RCC 7860 (cell line): ENCODE measurements around the gene MSRB1.
"Not testable (repeated sequence)": the region's sequence is repeated elsewhere in the genome, so short reads cannot be mapped to it uniquely, and the experiment has no call there.

Experiments
- DNase-seq: peaks from one replicate; pipeline ENCODE4 v3.0.0-alpha.2; 2015; ENCODE audit warnings: low spot score
- FAIRE-seq: peaks from 2 replicates; lab custom pipeline; 2012; peaks lifted over from hg19 to GRCh38; lab: Jason Lieb, UNC

The MSRB1 gene

GRCh38 chr16:1941162-1942046, 1.6 kb downstream of the MSRB1 start:
- DNase-seq: peak; percentile 82
- FAIRE-seq: peak; percentile 31

DNA sequence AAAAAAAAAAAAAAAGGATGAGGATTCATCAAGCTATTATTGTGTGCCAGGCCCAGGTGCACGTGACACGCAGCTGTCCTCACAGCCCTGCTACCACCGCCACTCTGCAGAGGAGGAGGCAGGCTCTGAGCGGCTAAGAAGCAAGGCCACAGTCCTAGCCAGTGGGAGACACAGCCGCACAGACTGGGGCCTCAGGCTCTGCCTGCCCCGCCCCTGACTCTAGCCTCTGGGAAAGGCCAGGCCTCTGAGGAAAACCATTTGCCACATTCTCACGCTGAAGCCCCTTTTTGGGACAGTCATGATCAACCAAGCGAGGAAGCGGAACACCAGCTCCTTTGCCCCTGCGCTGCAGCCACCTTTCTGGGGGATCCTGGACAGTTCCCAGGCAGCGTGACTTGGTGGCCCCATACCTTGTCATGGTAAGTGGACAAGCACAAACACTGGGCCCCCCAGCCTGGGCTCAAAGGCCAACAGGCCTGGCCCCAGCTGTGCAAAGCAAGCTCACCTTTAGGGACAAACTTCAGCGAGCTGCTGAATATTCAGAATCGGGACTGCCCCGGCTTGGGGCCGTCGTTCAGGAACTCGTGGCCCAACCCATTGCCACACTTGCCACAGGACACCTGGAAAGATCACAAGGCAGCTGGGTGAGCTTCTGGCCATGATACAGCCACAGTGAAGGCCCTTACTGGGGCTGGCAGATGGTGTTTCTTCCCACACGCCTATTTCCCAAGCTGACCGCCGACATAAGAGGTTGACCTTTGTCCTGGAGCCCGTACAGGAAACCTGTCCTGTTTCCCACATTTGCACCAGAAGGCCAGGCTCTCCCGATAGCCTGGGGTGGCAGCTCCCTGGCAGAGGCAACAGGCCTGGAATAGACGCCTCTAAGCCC, 2.5 kb downstream of the MSRB1 start:
- no peak for FAIRE-seq
- DNase-seq: no peak

GRCh38 chr16:1939833-1940232, 3.2 kb downstream of the MSRB1 start:
- not testable (repeated sequence) for FAIRE-seq, DNase-seq

DNA sequence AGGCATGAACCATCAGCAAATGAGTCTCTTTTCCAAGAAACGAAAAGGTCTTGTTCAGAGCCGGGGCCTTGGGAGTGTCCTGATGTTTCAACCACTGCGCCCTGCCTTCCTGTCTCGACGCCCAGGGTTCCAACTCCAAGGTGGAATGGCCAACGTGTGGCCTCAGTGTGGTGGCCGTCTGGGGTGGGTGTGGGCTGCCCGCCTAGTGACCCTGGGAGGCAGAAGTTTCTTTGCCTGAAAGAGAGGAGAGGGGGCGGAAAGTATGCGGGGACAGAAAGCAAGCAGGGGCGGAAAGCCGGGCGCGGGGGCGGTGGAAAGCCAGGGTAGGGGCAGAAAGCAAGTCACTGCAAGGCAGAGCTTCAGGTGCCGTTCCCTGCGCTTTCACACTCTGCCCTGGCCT, 4.1 kb downstream of the MSRB1 start:
- no peak for DNase-seq
- FAIRE-seq: no peak

DNA sequence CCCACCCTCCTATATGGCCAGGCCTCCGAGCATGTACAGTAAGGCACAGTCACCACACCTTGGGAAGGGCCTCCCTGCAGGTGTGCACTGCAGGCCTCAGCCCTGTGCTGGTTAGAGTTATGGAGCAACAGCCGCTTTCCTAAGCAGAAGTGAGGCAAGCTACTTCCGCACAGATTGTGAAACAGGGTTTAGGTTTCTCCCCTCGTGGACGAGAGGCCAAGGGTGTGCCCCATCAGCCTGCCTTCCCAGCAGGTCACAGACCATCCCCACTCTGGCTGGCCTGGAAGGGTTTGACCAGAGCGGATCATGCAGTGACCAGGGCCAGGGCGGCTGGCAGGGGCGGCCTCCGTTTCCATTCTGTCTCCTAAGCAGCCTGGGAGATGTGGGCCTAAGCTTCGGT, 4.7 kb downstream of the MSRB1 start:
- no peak for DNase-seq
- FAIRE-seq: no peak

DNA sequence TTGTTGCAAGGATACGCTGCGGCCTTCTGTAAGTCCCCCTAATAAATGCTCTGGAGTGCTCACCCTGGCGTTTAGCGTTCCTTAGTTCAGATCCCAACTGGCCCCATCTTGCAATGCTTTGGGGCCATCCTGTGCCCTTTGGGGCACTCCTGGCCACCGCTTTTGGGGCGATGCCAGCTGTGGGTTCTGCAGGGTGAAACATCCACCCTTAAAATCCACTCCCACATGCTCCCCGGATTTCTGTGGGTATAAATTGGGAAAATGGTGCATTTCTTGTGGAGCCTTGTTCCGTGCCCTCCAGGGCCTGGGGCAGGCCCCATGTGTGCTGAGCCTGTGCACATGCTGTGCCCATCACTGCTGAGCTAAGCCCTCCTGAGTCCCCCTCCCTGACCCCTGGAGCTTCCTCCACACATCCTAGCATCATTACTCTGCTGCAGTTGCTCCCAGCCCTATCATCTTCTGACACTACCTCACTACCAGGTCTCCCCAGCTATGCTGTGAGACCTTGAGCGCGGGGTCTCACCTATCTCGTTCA, 6.0 kb downstream of the MSRB1 start:
- FAIRE-seq (no peak), DNase-seq (no peak)

- DNase-seq: no peak
- no peak for FAIRE-seq
These were observed 9.8 kb downstream of the MSRB1 start for GRCh38 chr16:1933097-1933661.

DNA sequence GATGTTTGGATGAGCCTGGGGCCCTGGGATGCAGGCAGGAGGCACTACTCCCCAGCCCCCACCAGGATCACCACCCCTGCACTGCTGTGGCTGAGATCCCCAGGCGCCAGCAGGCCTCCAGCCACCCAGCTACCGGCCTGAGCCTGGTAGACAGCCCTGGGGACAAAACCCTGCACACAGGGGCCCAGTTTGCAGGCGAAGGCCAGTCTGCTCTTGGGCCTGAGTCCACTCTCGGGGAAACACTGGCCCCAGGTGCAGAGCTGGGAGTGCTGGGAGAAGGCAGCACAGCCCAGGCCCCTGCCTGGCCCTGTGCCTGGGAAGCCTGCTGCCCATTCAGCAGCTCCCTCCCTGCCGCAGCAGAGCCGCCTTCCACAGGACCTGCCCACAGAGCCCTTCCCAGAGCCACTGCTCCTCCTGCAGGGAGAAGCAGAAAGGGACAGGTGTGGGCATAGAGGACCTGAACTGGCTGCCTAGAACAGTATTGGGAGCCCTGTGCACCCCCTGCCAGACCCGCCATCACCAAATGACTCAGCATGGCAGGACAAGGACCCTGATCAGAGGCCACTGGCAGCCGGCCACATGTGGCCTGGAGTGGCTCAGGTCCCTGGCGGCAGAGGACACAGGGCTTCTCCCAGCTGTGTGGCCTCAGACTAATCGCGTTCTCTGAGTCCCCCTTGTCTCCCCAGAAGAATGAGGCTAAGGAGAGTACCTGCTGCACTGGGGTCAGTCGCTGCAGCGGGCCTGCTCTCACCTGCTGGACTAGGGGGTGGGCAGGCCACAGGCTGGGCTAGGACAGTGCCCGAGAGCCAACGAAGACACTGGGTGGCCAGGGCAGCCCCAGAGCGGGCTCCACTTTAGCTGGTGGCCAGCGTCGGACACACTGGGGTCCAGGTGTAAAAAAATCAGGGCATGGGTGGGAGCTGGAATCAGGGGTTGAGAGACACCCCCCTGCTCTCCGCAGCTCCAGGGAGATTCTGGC, 10.7 kb downstream of the MSRB1 start:
- FAIRE-seq (no peak), DNase-seq (no peak)

DNA sequence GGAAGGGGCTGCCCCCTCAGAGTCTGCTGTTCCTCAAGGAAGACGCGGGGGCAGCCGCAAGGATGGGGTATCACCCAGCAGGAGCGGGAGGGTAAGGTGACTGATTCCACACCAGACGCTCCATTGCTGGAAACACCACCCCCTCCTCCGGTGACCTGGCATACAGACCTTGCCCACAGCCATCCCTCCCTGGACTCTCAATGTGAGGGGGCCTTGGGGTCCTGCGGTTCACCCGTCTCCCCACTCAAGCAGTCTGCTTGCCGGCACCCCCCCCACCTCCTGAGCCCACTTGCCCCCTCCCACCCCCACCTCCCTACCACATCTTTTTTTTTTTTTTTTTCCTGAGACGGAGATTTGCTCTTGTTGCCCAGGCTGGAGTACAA, 12.7 kb downstream of the MSRB1 start:
- no peak for FAIRE-seq
- DNase-seq: no peak

GRCh38 chr16:1929578-1930337, 13.2 kb downstream of the MSRB1 start:
- DNase-seq: peak; percentile 62

DNA sequence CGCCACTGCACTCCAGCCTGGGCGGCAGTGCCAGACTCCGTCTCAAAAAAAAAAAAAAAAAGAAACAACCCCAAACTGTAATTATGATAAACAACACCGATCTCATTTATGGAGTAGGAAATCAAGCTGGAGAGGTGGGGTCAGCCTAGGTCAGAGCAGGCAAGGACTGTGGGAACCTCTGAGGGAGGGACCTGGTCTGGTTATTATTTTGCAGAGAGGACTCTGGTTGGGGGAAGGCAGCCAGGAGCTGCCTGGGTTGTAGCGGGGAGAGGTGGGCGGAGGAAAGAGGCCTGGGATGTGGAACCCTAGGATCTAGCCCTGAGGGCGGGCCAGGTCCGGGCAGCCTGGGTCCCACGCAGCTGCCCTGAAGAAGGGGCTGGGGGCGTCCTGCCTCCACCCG, 13.9 kb downstream of the MSRB1 start:
- DNase-seq (no peak), FAIRE-seq (no peak)

More at GRCh38 chr16:1929578-1930337, 13.2 kb downstream of the MSRB1 start:
- no peak for FAIRE-seq

GRCh38 chr16:1926271-1926670, 16.7 kb downstream of the MSRB1 start:
- FAIRE-seq (no peak), DNase-seq (no peak)

- no peak for FAIRE-seq
These were observed 18.9 kb downstream of the MSRB1 start for GRCh38 chr16:1924095-1924494.

GRCh38 chr16:1923299-1924034, 19.5 kb downstream of the MSRB1 start:
- DNase-seq (peak; percentile 28), FAIRE-seq (no peak)

More at GRCh38 chr16:1924095-1924494, 18.9 kb downstream of the MSRB1 start:
- DNase-seq: no peak

- DNase-seq: no peak
- no peak for FAIRE-seq
These were observed 20.6 kb downstream of the MSRB1 start for GRCh38 chr16:1922357-1922756.

- no peak for FAIRE-seq
- DNase-seq: no peak
These were observed 22.2 kb downstream of the MSRB1 start for GRCh38 chr16:1920727-1921171.

- not testable (repeated sequence) for FAIRE-seq, DNase-seq
These were observed 22.9 kb downstream of the MSRB1 start for GRCh38 chr16:1920122-1920521.

DNA sequence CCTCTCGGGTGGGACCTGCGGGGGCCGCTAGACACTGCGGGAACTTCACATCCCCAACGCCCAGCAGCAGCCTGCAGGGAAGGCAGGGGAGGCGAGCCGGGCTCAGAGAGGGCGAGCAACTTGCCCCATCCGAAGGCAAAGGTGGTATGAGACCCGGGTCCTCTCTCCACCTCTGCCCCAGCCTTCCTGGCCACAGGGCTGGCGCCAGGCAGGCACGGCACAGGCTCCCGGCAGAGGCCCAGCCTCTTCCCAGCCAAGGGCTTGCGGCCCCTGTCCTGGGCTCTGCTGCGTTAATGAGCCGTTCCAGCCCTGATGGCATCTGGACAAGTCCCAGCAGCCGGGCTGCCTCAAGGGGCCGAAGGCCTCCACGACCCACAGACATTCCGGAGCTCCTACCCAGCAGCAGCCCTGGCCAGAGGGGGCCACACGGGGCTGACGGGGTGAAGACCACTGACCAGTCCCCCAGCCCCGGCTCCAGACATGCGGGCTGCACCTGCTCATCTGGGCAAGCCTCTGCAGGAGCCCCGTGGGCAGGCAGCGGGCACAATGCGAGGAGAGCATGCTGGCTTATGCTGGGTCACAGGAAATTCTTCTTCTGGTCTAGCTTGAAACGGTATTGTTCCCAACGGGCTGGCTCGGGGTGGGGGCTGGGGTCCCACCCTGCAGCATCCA, 23.5 kb downstream of the MSRB1 start:
- DNase-seq: no peak

More for the DNA sequence above, 23.5 kb downstream of the MSRB1 start:
- FAIRE-seq: no peak
